Tibial nerve (tissue), 4 donors: ENCODE data around the gene LMOD3.

ENCODE experiments used
- CTCF ChIP-seq, 5 experiments: fragments of 200-600 bp in 3 of 5; fragments of 450-650 bp in 2 of 5; sonication (generic) in 3 of 5; IDR thresholded peaks; one replicate each; pipeline ENCODE4 v1.5.1; 2016 to 2019; ENCODE audit warnings: antibody characterized with exemption in 5 of 5, mild to moderate bottlenecking in 3 of 5, moderate library complexity in 2 of 5
- EP300 ChIP-seq, 2 donors: sonication (generic); formaldehyde crosslinking; IDR thresholded peaks; one replicate each; pipeline ENCODE4 v1.6.1; 2017; ENCODE audit warnings: antibody characterized with exemption in 2 of 2, mild to moderate bottlenecking in 1 of 2
- POLR2A ChIP-seq, 2 donors: fragments of 450-650 bp; IDR thresholded peaks; one replicate each; pipeline ENCODE4 v1.6.1; 2017; ENCODE audit warnings: antibody characterized with exemption in 2 of 2, mild to moderate bottlenecking in 2 of 2, moderate library complexity in 2 of 2

GRCh38 chr3:69116897-69117296 lies 5.5 kb downstream of the LMOD3 start:
- TF ChIP-seq CTCF (IDR thresholded peaks at IDR 0.05) = no peak
- TF ChIP-seq POLR2A (IDR thresholded peaks at IDR 0.05) = no peak
- no peak for TF ChIP-seq EP300 (IDR thresholded peaks at IDR 0.05)
